Measurements from ENCODE around the gene IL17C. TPM values are rescaled to one million over a fixed set of nuclear protein-coding genes. Genes with fewer than 3 reads are reported as not detected.

IL17C gene
- total and polyA plus RNA-seq, 9 of the 15 experiments (the other 6 are each of a cell fraction or from before 2014, with no cell fraction given): not detected

DNA sequence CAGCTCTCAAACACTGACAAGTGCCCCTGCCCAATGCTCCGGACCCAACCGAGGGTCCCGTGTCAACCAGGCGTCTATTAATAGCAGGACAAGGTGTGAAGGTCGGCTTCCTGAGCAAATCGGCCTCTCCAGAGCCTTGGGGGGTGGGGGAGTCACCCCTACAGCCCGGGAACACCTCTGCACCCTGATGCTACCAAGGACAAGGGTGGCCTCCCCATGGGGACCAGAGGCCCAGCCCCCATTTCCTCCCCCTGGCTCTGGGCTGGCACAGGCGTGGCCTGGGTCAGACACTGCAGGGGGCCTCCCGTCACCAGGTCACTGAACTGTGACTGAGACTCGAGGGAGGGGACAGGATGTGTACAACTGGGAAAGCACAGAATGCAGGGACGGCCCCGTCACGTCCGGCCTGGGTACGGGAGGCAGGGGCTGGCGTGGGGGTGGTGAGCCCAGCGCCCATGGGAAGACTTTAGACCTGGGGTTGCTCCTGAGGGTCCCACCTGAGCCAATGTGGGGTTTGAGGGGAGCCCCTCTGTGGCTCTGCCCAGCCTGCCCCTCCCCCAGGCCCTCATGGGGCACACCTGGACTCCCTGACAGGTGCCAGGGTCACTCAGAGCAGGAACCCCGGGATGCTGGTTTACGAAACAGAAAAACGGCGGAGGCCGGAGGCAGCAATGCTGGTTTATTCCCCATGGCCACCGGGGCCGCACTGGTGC lies 13.1 kb downstream of the IL17C start (continued):
- TF ChIP-seq, protein P1, sequence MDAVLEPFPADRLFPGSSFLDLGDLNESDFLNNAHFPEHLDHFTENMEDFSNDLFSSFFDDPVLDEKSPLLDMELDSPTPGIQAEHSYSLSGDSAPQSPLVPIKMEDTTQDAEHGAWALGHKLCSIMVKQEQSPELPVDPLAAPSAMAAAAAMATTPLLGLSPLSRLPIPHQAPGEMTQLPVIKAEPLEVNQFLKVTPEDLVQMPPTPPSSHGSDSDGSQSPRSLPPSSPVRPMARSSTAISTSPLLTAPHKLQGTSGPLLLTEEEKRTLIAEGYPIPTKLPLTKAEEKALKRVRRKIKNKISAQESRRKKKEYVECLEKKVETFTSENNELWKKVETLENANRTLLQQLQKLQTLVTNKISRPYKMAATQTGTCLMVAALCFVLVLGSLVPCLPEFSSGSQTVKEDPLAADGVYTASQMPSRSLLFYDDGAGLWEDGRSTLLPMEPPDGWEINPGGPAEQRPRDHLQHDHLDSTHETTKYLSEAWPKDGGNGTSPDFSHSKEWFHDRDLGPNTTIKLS (IDR thresholded peaks at IDR 0.05; ENCODE audit: borderline replicate concordance, low read depth): peak; percentile 65; the same call in 1 of the 2 replicates
- TF ChIP-seq NR0B1 (IDR thresholded peaks at IDR 0.05; ENCODE audit: partially characterized antibody) (no peak), COPS2 (conservative IDR thresholded peaks at IDR 0.05) (no peak), ZNF408 (CRISPR knock-in tag; IDR thresholded peaks at IDR 0.05; ENCODE audit: low read depth) (no peak), PTBP1 (IDR thresholded peaks at IDR 0.05; ENCODE audit: low read depth, low read length) (no peak), TCF7 (IDR thresholded peaks at IDR 0.05; ENCODE audit: borderline replicate concordance) (no peak), HBP1 (CRISPR knock-in tag; IDR thresholded peaks at IDR 0.05) (0 out of 2 replicates have a peak, but pooled peaks have one; percentile 4), ZFP36 (IDR thresholded peaks at IDR 0.05; ENCODE audit: low read depth, low read length, partially characterized antibody) (no peak), ZHX1 (conservative IDR thresholded peaks at IDR 0.05; ENCODE audit: low read length) (no peak), E2F8 (IDR thresholded peaks at IDR 0.05; ENCODE audit: low read depth, partially characterized antibody) (no peak), SETDB1 (IDR thresholded peaks at IDR 0.05; ENCODE audit: low read length) (no peak), SP2 (IDR thresholded peaks at IDR 0.05; ENCODE audit: extremely low read depth, low read depth, low read length, poor library complexity, severe bottlenecking) (no peak), ZBTB8A (IDR thresholded peaks at IDR 0.05; ENCODE audit: partially characterized antibody) (no peak), MTA2 (IDR thresholded peaks at IDR 0.05; ENCODE audit: low read depth) (no peak)
- TF ChIP-seq, protein P2, sequence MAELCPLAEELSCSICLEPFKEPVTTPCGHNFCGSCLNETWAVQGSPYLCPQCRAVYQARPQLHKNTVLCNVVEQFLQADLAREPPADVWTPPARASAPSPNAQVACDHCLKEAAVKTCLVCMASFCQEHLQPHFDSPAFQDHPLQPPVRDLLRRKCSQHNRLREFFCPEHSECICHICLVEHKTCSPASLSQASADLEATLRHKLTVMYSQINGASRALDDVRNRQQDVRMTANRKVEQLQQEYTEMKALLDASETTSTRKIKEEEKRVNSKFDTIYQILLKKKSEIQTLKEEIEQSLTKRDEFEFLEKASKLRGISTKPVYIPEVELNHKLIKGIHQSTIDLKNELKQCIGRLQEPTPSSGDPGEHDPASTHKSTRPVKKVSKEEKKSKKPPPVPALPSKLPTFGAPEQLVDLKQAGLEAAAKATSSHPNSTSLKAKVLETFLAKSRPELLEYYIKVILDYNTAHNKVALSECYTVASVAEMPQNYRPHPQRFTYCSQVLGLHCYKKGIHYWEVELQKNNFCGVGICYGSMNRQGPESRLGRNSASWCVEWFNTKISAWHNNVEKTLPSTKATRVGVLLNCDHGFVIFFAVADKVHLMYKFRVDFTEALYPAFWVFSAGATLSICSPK (IDR thresholded peaks at IDR 0.05; ENCODE audit: borderline replicate concordance): no peak

Measured in K562 (cell line).